Smooth muscle cell (in vitro differentiated cells): ENCODE results near the gene SPOP. TPM values are rescaled to one million over a fixed set of nuclear protein-coding genes. Genes with fewer than 3 reads are reported as not detected.

Experiments
- DNase-seq: peaks from one replicate; lab custom pipeline; 2025; ENCODE audit not compliant: unreplicated experiment; lab: John Stamatoyannopoulos, UW
- H2AFZ ChIP-seq: fragments of 200-600 bp; sonication (generic); 2 replicates; pipeline ENCODE4 v1.6.0; 2016; ENCODE audit warnings: antibody characterized with exemption, low read depth, mild to moderate bottlenecking
- H3F3A ChIP-seq: fragments of 200-600 bp; sonication (generic); 2 replicates; pipeline ENCODE4 v1.6.0; 2017; ENCODE audit warnings: antibody characterized with exemption, low read depth
- H3K27ac ChIP-seq: fragments of 200-600 bp; sonication (generic); 2 replicates; pipeline ENCODE4 v1.5.1; 2016; ENCODE audit warnings: low read depth, mild to moderate bottlenecking
- H3K27me3 ChIP-seq: fragments of 200-600 bp; sonication (generic); 2 replicates; pipeline ENCODE4 v1.6.1; 2016; ENCODE audit warnings: low read depth, mild to moderate bottlenecking
- H3K36me3 ChIP-seq: fragments of 200-600 bp; sonication (generic); 2 replicates; pipeline ENCODE4 v1.5.1; 2016; ENCODE audit warnings: low read depth
- H3K4me1 ChIP-seq: fragments of 200-600 bp; sonication (generic); 2 replicates; pipeline ENCODE4 v1.5.1; 2016; ENCODE audit warnings: low read depth
- H3K4me2 ChIP-seq: fragments of 200-600 bp; sonication (generic); 2 replicates; pipeline ENCODE4 v1.6.0; 2016; ENCODE audit warnings: mild to moderate bottlenecking
- H3K4me3 ChIP-seq: fragments of 200-600 bp; sonication (generic); 2 replicates; pipeline ENCODE4 v1.5.1; 2016; ENCODE audit warnings: mild to moderate bottlenecking
- H3K79me2 ChIP-seq: fragments of 200-600 bp; sonication (generic); 2 replicates; pipeline ENCODE4 v1.6.0; 2016; ENCODE audit warnings: low read depth, mild to moderate bottlenecking
- H3K9ac ChIP-seq: fragments of 200-600 bp; sonication (generic); 2 replicates; pipeline ENCODE4 v1.6.0; 2016; ENCODE audit warnings: low read depth
- H3K9me3 ChIP-seq: fragments of 200-600 bp; sonication (generic); replicated peaks from 2 replicates; pipeline ENCODE4 v1.5.1; 2016; ENCODE audit warnings: low read depth
- H4K20me1 ChIP-seq: fragments of 200-600 bp; sonication (generic); 2 replicates; pipeline ENCODE4 v1.6.0; 2016; ENCODE audit warnings: low read depth
- CTCF ChIP-seq: fragments of 200-600 bp; sonication (generic); IDR thresholded peaks from 2 replicates; pipeline ENCODE4 v1.5.1; 2017; ENCODE audit warnings: borderline replicate concordance, mild to moderate bottlenecking, antibody characterized with exemption; ENCODE audit not compliant: insufficient read depth, poor library complexity, severe bottlenecking
- WGBS: methylation state at CpG from one replicate; pipeline ENCODE4 v1.1.7; 2016; ENCODE audit warnings: low lambda C conversion rate; 5-methylcytosine and 5-hydroxymethylcytosine counted together
- polyA plus RNA-seq: library from polyadenylated mRNA; unstranded; fragments of >200 nt; fragmentation: Nextera tagmentation; extraction: Ambion mirVana; gene quantifications from 2 replicates; pipeline ENCODE4 v1.2.1, GENCODE V29; 2016
- total RNA-seq: library from RNA; depleted of rRNA; stranded (reverse); fragments of >200 nt; gene quantifications from 2 replicates; pipeline ENCODE4 v1.2.3, GENCODE V29; 2014

SPOP gene
- total and polyA plus RNA-seq, 2 experiments from 2014 or later = 55.0 to 69.8 TPM

- Histone ChIP-seq H3K27ac (no peak overlapping the region), H3K9ac (no peak overlapping the region), H3K4me1 (no peaks in the 10 kb centered on the region), H3K4me2 (no peak overlapping the region), H3K36me3 (no peaks in the 10 kb centered on the region), H3F3A (no peaks in the 10 kb centered on the region), H3K79me2 (no peaks in the 10 kb centered on the region), H4K20me1 (no peaks in the 10 kb centered on the region), H3K9me3 (no peaks in the 10 kb centered on the region), H3K27me3 (peaks cover 7% of the 10 kb centered on the region), H3K4me3 (no peak overlapping the region), H2AFZ (no peak overlapping the region)
- 81% methylated on average over 5 of the region's 5 CpGs for whole genome bisulfite sequencing
- TF ChIP-seq CTCF = no peak
- DNase-seq = no peak
Observed at GRCh38 chr17:49566668-49567071, 111.2 kb downstream of the SPOP start.

GRCh38 chr17:49565948-49566491 lies 111.9 kb downstream of the SPOP start:
- no peak for TF ChIP-seq CTCF
- Histone ChIP-seq H4K20me1 (no peaks in the 10 kb centered on the region), H3F3A (no peaks in the 10 kb centered on the region), H3K27me3 (peaks cover 7% of the 10 kb centered on the region), H3K27ac (no peak overlapping the region), H3K36me3 (no peaks in the 10 kb centered on the region), H3K4me3 (no peak overlapping the region), H2AFZ (no peak overlapping the region), H3K9me3 (no peaks in the 10 kb centered on the region), H3K9ac (no peak overlapping the region), H3K4me1 (no peaks in the 10 kb centered on the region), H3K79me2 (no peaks in the 10 kb centered on the region), H3K4me2 (no peak overlapping the region)
- DNase-seq = no peak
- 66% methylated on average over 14 of the region's 14 CpGs for WGBS

GRCh38 chr17:49564638-49565037 lies 113.3 kb downstream of the SPOP start:
- H3K27me3 ChIP-seq = no peaks in the 10 kb centered on the region
- H3K79me2 ChIP-seq = no peaks in the 10 kb centered on the region
- 86% methylated on average over 4 of the region's 4 CpGs for WGBS
- no peak for TF ChIP-seq CTCF
- H3K4me3 ChIP-seq = no peak overlapping the region
- H3K36me3 ChIP-seq = no peaks in the 10 kb centered on the region
- H4K20me1 ChIP-seq = no peaks in the 10 kb centered on the region
- no peaks in the 10 kb centered on the region for H3K4me1 ChIP-seq
- H3K9me3 ChIP-seq = no peaks in the 10 kb centered on the region
- H2AFZ ChIP-seq = no peak overlapping the region
- DNase-seq = no peak
- H3K4me2 ChIP-seq = no peak overlapping the region
- H3F3A ChIP-seq = no peaks in the 10 kb centered on the region
- no peak overlapping the region for H3K27ac ChIP-seq
- H3K9ac ChIP-seq = no peak overlapping the region

GRCh38 chr17:49557312-49558024 lies 120.4 kb downstream of the SPOP start:
- TF ChIP-seq CTCF = peak; percentile 45
- Histone ChIP-seq H3K4me3 (no peak overlapping the region), H2AFZ (no peak overlapping the region), H3F3A (no peaks in the 10 kb centered on the region), H3K4me1 (no peaks in the 10 kb centered on the region), H4K20me1 (no peaks in the 10 kb centered on the region), H3K9ac (no peak overlapping the region), H3K27ac (no peak overlapping the region), H3K27me3 (peaks cover 5% of the 10 kb centered on the region), H3K79me2 (no peaks in the 10 kb centered on the region), H3K4me2 (no peak overlapping the region), H3K9me3 (no peaks in the 10 kb centered on the region), H3K36me3 (no peaks in the 10 kb centered on the region)
- 24% methylated on average over 9 of the region's 9 CpGs for WGBS
- no peak for DNase-seq
